ENCODE results near the gene GRAP2.
A peak's percentile ranks its signal among the peaks of the same experiment; 100 is the strongest.
"Not testable (repeated sequence)": the region's sequence is repeated elsewhere in the genome, so short reads cannot be mapped to it uniquely, and the experiment has no call there.

Gene GRAP2

GRCh38 chr22:39947220-39948216 is 46.6 kb downstream of the GRAP2 start:
- DNase-seq: no peak

GRCh38 chr22:39949964-39950737 is 49.3 kb downstream of the GRAP2 start:
- DNase-seq: no peak

GRCh38 chr22:39951603-39952293 is 50.9 kb downstream of the GRAP2 start:
- DNase-seq: not testable (repeated sequence)

GRCh38 chr22:39952347-39952746 is 51.5 kb downstream of the GRAP2 start:
- no peak for DNase-seq

GRCh38 chr22:39953101-39953500 is 52.2 kb downstream of the GRAP2 start:
- DNase-seq: no peak

- no peak for DNase-seq
Measured at GRCh38 chr22:39954584-39955055, 53.7 kb downstream of the GRAP2 start.

GRCh38 chr22:39955675-39956074 is 54.8 kb downstream of the GRAP2 start:
- DNase-seq: no peak

- DNase-seq: peak; percentile 93
Measured at GRCh38 chr22:39956932-39957664, 56.2 kb downstream of the GRAP2 start.

GRCh38 chr22:39958009-39958711 is 57.3 kb downstream of the GRAP2 start:
- no peak for DNase-seq

GRCh38 chr22:39958949-39959639 is 58.2 kb downstream of the GRAP2 start:
- no peak for DNase-seq

- peak; percentile 64 for DNase-seq
Measured at GRCh38 chr22:39959640-39960447, 59.0 kb downstream of the GRAP2 start, which contains the start of gene TMA7B. Gene TMA7B, plus strand, starts transcription at chr22:39960397. Its CDS starts 3,978 bp downstream, at chr22:39964375.

- DNase-seq: peak; percentile 93
Measured at GRCh38 chr22:39960791-39961746, 60.2 kb downstream of the GRAP2 start.

GRCh38 chr22:39962071-39962470 is 61.2 kb downstream of the GRAP2 start:
- no peak for DNase-seq

- no peak for DNase-seq
Measured at GRCh38 chr22:39965748-39966147, 64.9 kb downstream of the GRAP2 start.

GRCh38 chr22:39966470-39966869 is 65.6 kb downstream of the GRAP2 start:
- DNase-seq: no peak

GRCh38 chr22:39967103-39967829 is 66.4 kb downstream of the GRAP2 start:
- DNase-seq: no peak

GRCh38 chr22:39967996-39968972 is 67.4 kb downstream of the GRAP2 start:
- no peak for DNase-seq

All from MV-4-11 (cell line).